ENCODE measurements around the gene NT5C2. TPM values are rescaled to one million over a fixed set of nuclear protein-coding genes. Genes with fewer than 3 reads are reported as not detected.

Gene NT5C2
- polyA plus RNA-seq, 1 donor (not counting 4 experiments of a cell fraction or from before 2014, with no cell fraction given), result 88.6 TPM

DNA sequence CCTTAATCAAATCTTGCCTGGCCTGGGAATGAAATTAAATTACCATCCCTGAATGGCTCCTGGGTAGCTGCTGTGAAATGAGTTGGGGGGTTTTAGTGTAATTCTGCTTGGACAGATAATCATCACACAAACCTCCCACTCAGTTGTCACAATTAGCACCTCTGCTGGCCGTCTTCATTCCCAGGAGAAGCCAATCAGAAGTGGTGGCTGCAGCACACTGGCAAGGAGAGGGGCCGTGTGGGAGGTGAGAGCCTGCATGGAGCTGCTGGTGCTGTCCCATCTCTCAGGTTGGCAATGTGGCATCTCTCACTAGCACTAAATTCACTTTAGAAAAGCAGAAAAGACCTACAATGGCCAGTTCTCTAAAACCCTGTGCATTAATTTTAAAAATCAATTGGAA is 92.5 kb downstream of the NT5C2 start:
- H2AFZ ChIP-seq (ENCODE audit: control insufficient read depth, low read length), result no peak overlapping the region
- no peak overlapping the region for H3K4me3 ChIP-seq (ENCODE audit: control insufficient read depth in 2 of 3, extremely low read depth in 1 of 3, insufficient read depth in 2 of 3, low read depth in 1 of 3, low read length in 3 of 3)
- no peak overlapping the region for H3K4me2 ChIP-seq (ENCODE audit: control insufficient read depth, extremely low read depth, insufficient read depth, low read depth, low read length)
- dilution Hi-C loops (cut with MboI; ENCODE audit: extremely low pct_ligation_motif_present, low sequenced_read_pairs), result no loop called here
- no peak overlapping the region for H3K27ac ChIP-seq (ENCODE audit: control insufficient read depth, insufficient read depth, low read length)
- no peaks in the 10 kb centered on the region for H3K27me3 ChIP-seq (ENCODE audit: control insufficient read depth, extremely low read depth, insufficient read depth, low read length)
- no peaks in the 10 kb centered on the region for H3K9me3 ChIP-seq (ENCODE audit: control insufficient read depth, low read depth, low read length)
- TF ChIP-seq EZH2 (IDR thresholded peaks at IDR 0.05; ENCODE audit: low read length), result no peak
- TF ChIP-seq, protein P1, sequence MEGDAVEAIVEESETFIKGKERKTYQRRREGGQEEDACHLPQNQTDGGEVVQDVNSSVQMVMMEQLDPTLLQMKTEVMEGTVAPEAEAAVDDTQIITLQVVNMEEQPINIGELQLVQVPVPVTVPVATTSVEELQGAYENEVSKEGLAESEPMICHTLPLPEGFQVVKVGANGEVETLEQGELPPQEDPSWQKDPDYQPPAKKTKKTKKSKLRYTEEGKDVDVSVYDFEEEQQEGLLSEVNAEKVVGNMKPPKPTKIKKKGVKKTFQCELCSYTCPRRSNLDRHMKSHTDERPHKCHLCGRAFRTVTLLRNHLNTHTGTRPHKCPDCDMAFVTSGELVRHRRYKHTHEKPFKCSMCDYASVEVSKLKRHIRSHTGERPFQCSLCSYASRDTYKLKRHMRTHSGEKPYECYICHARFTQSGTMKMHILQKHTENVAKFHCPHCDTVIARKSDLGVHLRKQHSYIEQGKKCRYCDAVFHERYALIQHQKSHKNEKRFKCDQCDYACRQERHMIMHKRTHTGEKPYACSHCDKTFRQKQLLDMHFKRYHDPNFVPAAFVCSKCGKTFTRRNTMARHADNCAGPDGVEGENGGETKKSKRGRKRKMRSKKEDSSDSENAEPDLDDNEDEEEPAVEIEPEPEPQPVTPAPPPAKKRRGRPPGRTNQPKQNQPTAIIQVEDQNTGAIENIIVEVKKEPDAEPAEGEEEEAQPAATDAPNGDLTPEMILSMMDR (optimal IDR thresholded peaks at IDR 0.05 in 1 of 3, IDR thresholded peaks at IDR 0.05 in 1 of 3, conservative IDR thresholded peaks at IDR 0.05 in 1 of 3; ENCODE audit: extremely low read depth in 1 of 3, insufficient read depth in 2 of 3, low read length in 3 of 3), result no peak
- H3K36me3 ChIP-seq (ENCODE audit: control insufficient read depth in 2 of 2, extremely low read depth in 1 of 2, insufficient read depth in 2 of 2, low read length in 2 of 2), result peaks cover 3 to 8% of the 10 kb centered on the region in 2 experiments
- FAIRE-seq (no peak), DNase-seq (ENCODE audit: low read depth, low spot score) (no peak)
- H3K9ac ChIP-seq (ENCODE audit: control insufficient read depth, extremely low read depth, insufficient read depth, low read length), result no peak overlapping the region
- no peaks in the 10 kb centered on the region for H3K4me1 ChIP-seq (ENCODE audit: control insufficient read depth, extremely low read depth, insufficient read depth, low read length)
- no peaks in the 10 kb centered on the region for H3K79me2 ChIP-seq (ENCODE audit: control insufficient read depth, insufficient read depth, low read length)
- no peaks in the 10 kb centered on the region for H4K20me1 ChIP-seq (ENCODE audit: control insufficient read depth, extremely low read depth, insufficient read depth, low read length)
- H3K9me1 ChIP-seq (ENCODE audit: control insufficient read depth, extremely low read depth, insufficient read depth, low read length), result no peaks in the 10 kb centered on the region

DNA sequence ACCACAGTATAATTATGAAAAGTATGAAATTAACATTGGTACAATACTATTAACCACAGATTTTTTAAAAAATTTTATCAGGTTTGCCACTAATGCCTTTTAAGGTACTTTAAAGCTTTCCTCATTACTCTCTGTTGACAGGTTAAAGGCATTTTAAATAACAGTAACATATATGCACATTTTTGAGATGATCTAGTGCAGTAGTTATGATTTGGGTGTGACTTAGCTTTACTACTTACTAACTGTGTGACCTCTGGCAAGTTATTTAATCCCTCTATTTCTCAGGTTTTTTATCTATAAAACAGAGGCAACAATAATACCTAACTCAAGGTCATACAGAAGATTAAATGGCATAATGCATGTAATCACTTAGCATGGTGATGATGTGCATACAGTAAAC is 94.8 kb downstream of the NT5C2 start:
- no peaks in the 10 kb centered on the region for H4K20me1 ChIP-seq (ENCODE audit: control insufficient read depth, extremely low read depth, insufficient read depth, low read length)

More for the DNA sequence above, 94.8 kb downstream of the NT5C2 start:
- no peak overlapping the region for H3K4me2 ChIP-seq (ENCODE audit: control insufficient read depth, extremely low read depth, insufficient read depth, low read depth, low read length)
- H3K4me3 ChIP-seq (ENCODE audit: control insufficient read depth in 2 of 3, extremely low read depth in 1 of 3, insufficient read depth in 2 of 3, low read depth in 1 of 3, low read length in 3 of 3), result no peak overlapping the region
- H3K9ac ChIP-seq (ENCODE audit: control insufficient read depth, extremely low read depth, insufficient read depth, low read length), result no peak overlapping the region
- H3K79me2 ChIP-seq (ENCODE audit: control insufficient read depth, insufficient read depth, low read length), result no peaks in the 10 kb centered on the region
- DNase-seq (ENCODE audit: low read depth, low spot score), result no peak
- H2AFZ ChIP-seq (ENCODE audit: control insufficient read depth, low read length), result no peak overlapping the region
- dilution Hi-C loops (cut with MboI; ENCODE audit: extremely low pct_ligation_motif_present, low sequenced_read_pairs), result loop anchor here (25.0 kb wide), 1 partner anchor 261 kb away; the partner anchor contains the start of gene CYP17A1
- FAIRE-seq, result no peak
- H3K36me3 ChIP-seq (ENCODE audit: control insufficient read depth in 2 of 2, extremely low read depth in 1 of 2, insufficient read depth in 2 of 2, low read length in 2 of 2), result peaks cover 12 to 15% of the 10 kb centered on the region in 2 experiments
- no peaks in the 10 kb centered on the region for H3K9me3 ChIP-seq (ENCODE audit: control insufficient read depth, low read depth, low read length)
- no peak overlapping the region for H3K27ac ChIP-seq (ENCODE audit: control insufficient read depth, insufficient read depth, low read length)
- H3K9me1 ChIP-seq (ENCODE audit: control insufficient read depth, extremely low read depth, insufficient read depth, low read length), result no peaks in the 10 kb centered on the region
- H3K4me1 ChIP-seq (ENCODE audit: control insufficient read depth, extremely low read depth, insufficient read depth, low read length), result no peaks in the 10 kb centered on the region
- no peaks in the 10 kb centered on the region for H3K27me3 ChIP-seq (ENCODE audit: control insufficient read depth, extremely low read depth, insufficient read depth, low read length)
- TF ChIP-seq EZH2 (IDR thresholded peaks at IDR 0.05; ENCODE audit: low read length), result no peak
- TF ChIP-seq, protein P1 (optimal IDR thresholded peaks at IDR 0.05 in 1 of 3, IDR thresholded peaks at IDR 0.05 in 1 of 3, conservative IDR thresholded peaks at IDR 0.05 in 1 of 3; ENCODE audit: extremely low read depth in 1 of 3, insufficient read depth in 2 of 3, low read length in 3 of 3), result no peak

Data from keratinocyte (primary cell).